Hepatocyte (in vitro differentiated cells): ENCODE measurements around the gene CTSH. TPM values are rescaled to one million over a fixed set of nuclear protein-coding genes. Genes with fewer than 3 reads are reported as not detected.
"Not testable (repeated sequence)": the region's sequence is repeated elsewhere in the genome, so short reads cannot be mapped to it uniquely, and the experiment has no call there.

Experiments used
- DNase-seq: peaks from one replicate; pipeline ENCODE4 v3.0.0-alpha.2; 2016; ENCODE audit warnings: low spot score
- H2AFZ ChIP-seq: fragments of 200-600 bp; sonication (generic); 2 replicates; pipeline ENCODE4 v1.6.0; 2016; ENCODE audit warnings: antibody characterized with exemption, mild to moderate bottlenecking
- H3K27ac ChIP-seq: fragments of 200-600 bp; sonication (generic); 2 replicates; pipeline ENCODE4 v1.5.1; 2016; ENCODE audit warnings: mild to moderate bottlenecking
- H3K27me3 ChIP-seq: fragments of 200-600 bp; sonication (generic); 2 replicates; pipeline ENCODE4 v1.6.1; 2016
- H3K36me3 ChIP-seq: fragments of 200-600 bp; sonication (generic); replicated peaks from 2 replicates; pipeline ENCODE4 v1.5.1; 2016; ENCODE audit warnings: low read depth; ENCODE audit not compliant: insufficient read depth
- H3K4me1 ChIP-seq: fragments of 200-600 bp; sonication (generic); 2 replicates; pipeline ENCODE4 v1.5.1; 2016; ENCODE audit warnings: mild to moderate bottlenecking, moderate library complexity; ENCODE audit not compliant: insufficient read depth
- H3K4me2 ChIP-seq: fragments of 200-600 bp; sonication (generic); 2 replicates; pipeline ENCODE4 v1.6.0; 2016
- H3K4me3 ChIP-seq: fragments of 200-600 bp; sonication (generic); 2 replicates; pipeline ENCODE4 v1.5.1; 2016; ENCODE audit warnings: mild to moderate bottlenecking
- H3K79me2 ChIP-seq: fragments of 200-600 bp; sonication (generic); 2 replicates; pipeline ENCODE4 v1.6.0; 2017; ENCODE audit warnings: mild to moderate bottlenecking
- H3K9me2 ChIP-seq: fragments of 200-600 bp; sonication (generic); replicated peaks from 2 replicates; pipeline ENCODE4 v1.6.0; 2017; ENCODE audit warnings: mild to moderate bottlenecking; ENCODE audit not compliant: insufficient read depth
- H3K9me3 ChIP-seq: fragments of 200-600 bp; sonication (generic); 2 replicates; pipeline ENCODE4 v1.5.1; 2016; ENCODE audit warnings: low read depth, mild to moderate bottlenecking
- H4K20me1 ChIP-seq: fragments of 200-600 bp; sonication (generic); 2 replicates; pipeline ENCODE4 v1.6.0; 2016; ENCODE audit warnings: mild to moderate bottlenecking; ENCODE audit not compliant: insufficient read depth, poor library complexity, severe bottlenecking
- EZH2 ChIP-seq: fragments of 200-600 bp; sonication (generic); IDR thresholded peaks from 2 replicates; pipeline ENCODE4 v1.6.1; 2016; ENCODE audit warnings: antibody characterized with exemption, mild to moderate bottlenecking, borderline replicate concordance
- EZH2phosphoT487 ChIP-seq: fragments of 200-600 bp; sonication (generic); IDR thresholded peaks from one replicate; pipeline ENCODE4 v1.6.1; 2018; ENCODE audit warnings: antibody characterized with exemption, mild to moderate bottlenecking, low read depth, moderate library complexity; ENCODE audit not compliant: unreplicated experiment, severe bottlenecking
- whole genome bisulfite sequencing: methylation state at CpG from one replicate; pipeline ENCODE4 v1.1.6; 2016; ENCODE audit warnings: low lambda C conversion rate; ENCODE audit errors: missing lambda C conversion rate; 5-methylcytosine and 5-hydroxymethylcytosine counted together
- polyA plus RNA-seq: library from polyadenylated mRNA; unstranded; fragments of >200 nt; fragmentation: Nextera tagmentation; extraction: Ambion mirVana; gene quantifications from 2 replicates; pipeline ENCODE4 v1.2.1, GENCODE V29; 2016
- total RNA-seq: library from RNA; depleted of rRNA; stranded (reverse); fragments of >200 nt; gene quantifications from 2 replicates; pipeline ENCODE4 v1.2.3, GENCODE V29; 2014
- TF ChIP-seq, protein P1 (sequence below): fragments of 200-600 bp; sonication (generic); IDR thresholded peaks from 2 replicates; pipeline ENCODE4 v1.5.1; 2016; ENCODE audit warnings: antibody characterized with exemption, mild to moderate bottlenecking; ENCODE audit not compliant: poor library complexity

CTSH gene
- total and polyA plus RNA-seq, 2 experiments from 2014 or later, result 521 to 610 TPM

DNA sequence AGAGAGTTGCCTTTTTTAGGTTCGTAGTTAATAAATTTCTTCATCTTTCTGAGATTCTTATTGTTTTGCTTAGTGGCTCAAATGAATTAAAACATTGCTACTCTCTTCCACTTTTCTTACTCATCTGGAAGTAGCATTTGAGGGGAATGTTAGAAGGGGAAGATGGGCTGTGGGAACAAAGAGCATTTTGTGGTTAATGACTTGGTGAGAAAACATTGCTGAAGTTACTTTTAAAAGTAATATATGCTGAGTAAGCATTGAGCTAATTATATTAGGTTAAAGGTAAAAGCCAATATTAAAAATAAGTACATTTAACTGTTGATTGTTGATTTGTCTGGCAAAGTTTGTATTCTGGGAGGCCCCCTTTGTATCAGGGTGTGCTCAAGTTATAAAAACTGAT lies 66.5 kb downstream of the CTSH start:
- H3K4me3 ChIP-seq, result no peak overlapping the region
- 78% methylated on average over 1 of the region's 1 CpG for WGBS
- H2AFZ ChIP-seq, result no peak overlapping the region
- H3K36me3 ChIP-seq, result no peaks in the 10 kb centered on the region
- peak overlapping the region; percentile 0 for H3K27ac ChIP-seq
- peaks cover 47% of the 10 kb centered on the region for H3K4me1 ChIP-seq
- peaks cover 99% of the 10 kb centered on the region for H3K79me2 ChIP-seq
- H3K9me3 ChIP-seq, result no peaks in the 10 kb centered on the region
- TF ChIP-seq EZH2 (no peak), EZH2phosphoT487 (no peak)
- TF ChIP-seq, protein P1, sequence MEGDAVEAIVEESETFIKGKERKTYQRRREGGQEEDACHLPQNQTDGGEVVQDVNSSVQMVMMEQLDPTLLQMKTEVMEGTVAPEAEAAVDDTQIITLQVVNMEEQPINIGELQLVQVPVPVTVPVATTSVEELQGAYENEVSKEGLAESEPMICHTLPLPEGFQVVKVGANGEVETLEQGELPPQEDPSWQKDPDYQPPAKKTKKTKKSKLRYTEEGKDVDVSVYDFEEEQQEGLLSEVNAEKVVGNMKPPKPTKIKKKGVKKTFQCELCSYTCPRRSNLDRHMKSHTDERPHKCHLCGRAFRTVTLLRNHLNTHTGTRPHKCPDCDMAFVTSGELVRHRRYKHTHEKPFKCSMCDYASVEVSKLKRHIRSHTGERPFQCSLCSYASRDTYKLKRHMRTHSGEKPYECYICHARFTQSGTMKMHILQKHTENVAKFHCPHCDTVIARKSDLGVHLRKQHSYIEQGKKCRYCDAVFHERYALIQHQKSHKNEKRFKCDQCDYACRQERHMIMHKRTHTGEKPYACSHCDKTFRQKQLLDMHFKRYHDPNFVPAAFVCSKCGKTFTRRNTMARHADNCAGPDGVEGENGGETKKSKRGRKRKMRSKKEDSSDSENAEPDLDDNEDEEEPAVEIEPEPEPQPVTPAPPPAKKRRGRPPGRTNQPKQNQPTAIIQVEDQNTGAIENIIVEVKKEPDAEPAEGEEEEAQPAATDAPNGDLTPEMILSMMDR, result no peak
- DNase-seq, result no peak
- no peaks in the 10 kb centered on the region for H3K27me3 ChIP-seq
- H3K4me2 ChIP-seq, result peak overlapping the region; percentile 91
- peaks cover 99% of the 10 kb centered on the region for H4K20me1 ChIP-seq
- no peaks in the 10 kb centered on the region for H3K9me2 ChIP-seq

DNA sequence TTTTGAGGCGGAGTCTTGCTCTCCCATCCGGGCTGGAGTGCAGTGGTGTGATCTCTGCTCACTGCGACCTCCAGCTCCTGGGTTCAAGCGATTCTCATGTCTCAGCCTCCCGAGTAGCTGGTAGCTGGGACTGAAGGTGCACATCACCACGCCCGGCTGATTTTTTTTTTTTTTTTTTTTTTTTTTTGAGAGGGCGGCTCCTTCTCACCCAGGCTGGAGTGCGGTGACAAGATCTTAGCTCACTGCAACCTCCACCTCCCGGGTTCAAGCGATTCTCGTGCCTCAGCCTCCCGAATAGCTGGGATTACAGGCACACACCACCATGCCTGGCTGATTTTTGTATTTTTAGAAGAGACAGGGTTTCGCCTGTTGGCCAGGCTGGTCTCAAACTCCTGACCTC lies 67.9 kb downstream of the CTSH start:
- Histone ChIP-seq H3K4me2 (peak overlapping the region; percentile 91), H3K4me1 (peaks cover 47% of the 10 kb centered on the region), H3K4me3 (peak overlapping the region; percentile 12)

DNA sequence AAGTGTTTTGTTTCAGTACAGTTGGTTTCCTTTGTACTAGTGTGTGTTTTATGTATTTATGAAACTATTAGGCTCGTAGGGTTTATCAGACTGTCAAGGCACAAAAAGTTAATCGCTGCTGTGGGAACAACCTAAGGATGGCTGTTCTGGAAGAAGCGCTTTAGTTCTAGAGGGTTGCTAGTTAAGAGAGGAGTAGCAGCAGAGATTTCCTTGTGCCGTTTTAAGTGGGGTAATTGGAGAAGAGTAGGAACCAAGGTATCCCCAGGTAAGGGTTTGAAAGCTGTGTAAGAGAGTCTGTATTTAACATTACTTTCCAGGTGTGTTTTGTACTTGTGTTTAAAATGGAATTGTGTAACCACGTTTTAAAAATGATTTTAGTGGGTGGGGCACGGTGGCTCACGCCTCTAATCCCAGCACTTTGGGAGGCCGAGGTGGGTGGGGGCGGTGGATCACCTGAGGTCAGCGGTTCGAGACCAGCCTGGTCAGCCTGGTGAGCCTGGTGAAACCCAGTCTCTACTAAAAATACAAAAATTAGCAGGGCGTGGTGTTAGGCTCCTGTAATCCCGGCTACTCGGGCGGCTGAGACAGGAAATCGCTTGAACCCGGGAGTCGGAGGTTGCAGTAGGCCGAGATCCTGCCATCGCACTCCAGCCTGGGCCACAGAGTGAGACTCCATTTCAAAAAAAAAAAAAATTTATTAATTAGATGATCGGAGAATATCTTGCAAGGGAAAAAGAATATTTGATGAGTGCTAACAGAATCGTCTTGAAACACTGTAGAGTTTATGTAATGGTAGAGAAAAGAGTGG lies 69.5 kb downstream of the CTSH start:
- Histone ChIP-seq H3K79me2 (peaks cover 74% of the 10 kb centered on the region), H3K36me3 (no peaks in the 10 kb centered on the region), H3K4me2 (peak overlapping the region; percentile 91), H3K27me3 (no peaks in the 10 kb centered on the region), H3K9me3 (no peaks in the 10 kb centered on the region), H2AFZ (no peak overlapping the region), H3K9me2 (no peaks in the 10 kb centered on the region), H4K20me1 (peaks cover 69% of the 10 kb centered on the region), H3K27ac (peak overlapping the region; percentile 0), H3K4me3 (peak overlapping the region; percentile 100), H3K4me1 (peaks cover 47% of the 10 kb centered on the region)
- DNase-seq, result no peak
- WGBS, result 54% methylated on average over 22 of the region's 22 CpGs
- TF ChIP-seq, protein P1, result no peak
- no peak for TF ChIP-seq EZH2phosphoT487
- no peak for TF ChIP-seq EZH2

More for the DNA sequence above, 67.9 kb downstream of the CTSH start:
- H3K9me2 ChIP-seq, DNase-seq, H3K27ac ChIP-seq, H3K27me3 ChIP-seq, H3K9me3 ChIP-seq, H2AFZ ChIP-seq, H3K36me3 ChIP-seq: not testable (repeated sequence)
- H4K20me1 ChIP-seq, result peaks cover 85% of the 10 kb centered on the region
- 73% methylated on average over 14 of the region's 14 CpGs for WGBS
- H3K79me2 ChIP-seq, result peaks cover 90% of the 10 kb centered on the region
